Measurements from ENCODE around the gene MYO1E. TPM values are rescaled to one million over a fixed set of nuclear protein-coding genes. Genes with fewer than 3 reads are reported as not detected.

MYO1E gene
- total and polyA plus RNA-seq, 2 of the 8 experiments (the other 6 are each of a cell fraction or from before 2014, with no cell fraction given): 19.6 to 142 TPM

- Histone ChIP-seq H2BK120ac (replicated peaks; ENCODE audit: low read depth, low read length) (no peak overlapping the region), H3K4me1 (replicated peaks in 1 of 4; ENCODE audit: control insufficient read depth in 3 of 4, insufficient read depth in 4 of 4, low read length in 3 of 4) (no peaks in the 10 kb centered on the region), H3K56ac (replicated peaks; ENCODE audit: insufficient read length, low read depth, low read length) (no peak overlapping the region), H3K36me3 (ENCODE audit: control insufficient read depth in 2 of 4, insufficient read depth in 4 of 4, low read length in 3 of 4) (peaks cover 0 to 5% (median 0%) of the 10 kb centered on the region in 4 experiments; a peak in 1 of 8 replicates), H2BK15ac (ENCODE audit: low read length) (no peak overlapping the region), H4K8ac (ENCODE audit: extremely low read depth, insufficient read depth, low read length) (no peak overlapping the region), H3K9me3 (ENCODE audit: insufficient read depth in 2 of 2, low read depth in 1 of 2, low read length in 1 of 2) (no peaks in the 10 kb centered on the region), H3K4ac (replicated peaks; ENCODE audit: insufficient read length, low read depth, low read length) (no peak overlapping the region), H4K20me1 (replicated peaks in 1 of 2; ENCODE audit: control insufficient read depth in 1 of 2, insufficient read depth in 2 of 2, low read length in 2 of 2) (peaks cover 0 to 2% of the 10 kb centered on the region in 2 experiments), H3K4me2 (ENCODE audit: insufficient read depth in 1 of 2, low read depth in 2 of 2, low read length in 2 of 2) (no peak overlapping the region), H2BK5ac (ENCODE audit: low read depth, low read length) (no peak overlapping the region), H3K18ac (ENCODE audit: extremely low read depth, low read length) (no peak overlapping the region), H3K79me2 (ENCODE audit: control insufficient read depth in 1 of 2, insufficient read depth in 2 of 2, low read length in 2 of 2) (no peaks in the 10 kb centered on the region), H3K27ac (ENCODE audit: low read depth, low read length) (no peak overlapping the region), H2AFZ (ENCODE audit: low read length) (no peak overlapping the region), H3K14ac (ENCODE audit: insufficient read length) (no peak overlapping the region), H3K23ac (ENCODE audit: insufficient read length) (no peak overlapping the region), H4K5ac (ENCODE audit: insufficient read length, low read depth, low read length) (no peak overlapping the region), H4K91ac (replicated peaks; ENCODE audit: insufficient read length, low read length) (no peak overlapping the region), H3K9ac (replicated peaks in 1 of 4; ENCODE audit: extremely low read depth in 1 of 4, low read depth in 3 of 4, low read length in 3 of 4) (no peak overlapping the region), H2AK5ac (ENCODE audit: low read depth, low read length) (no peak overlapping the region), H3K23me2 (ENCODE audit: low read depth, low read length) (no peaks in the 10 kb centered on the region), H3K27me3 (replicated peaks in 1 of 4; ENCODE audit: control insufficient read depth in 3 of 4, extremely low read depth in 1 of 4, insufficient read depth in 3 of 4, low read length in 3 of 4) (no peaks in the 10 kb centered on the region), H3K79me1 (ENCODE audit: low read depth, low read length) (no peaks in the 10 kb centered on the region), H3K4me3 (ENCODE audit: extremely low read depth in 1 of 4, insufficient read depth in 2 of 4, low read depth in 3 of 4, low read length in 4 of 4) (no peak overlapping the region), H2BK12ac (ENCODE audit: low read depth, low read length) (no peak overlapping the region), H2BK20ac (ENCODE audit: low read length) (no peak overlapping the region)
- no peak for DNase-seq (ENCODE audit: low read depth in 1 of 2, low spot score in 2 of 2)
- POLR2A ChIA-PET (ENCODE audit: partially characterized antibody): interaction anchor here (0.6 kb wide), 1 partner anchor 25 kb away, joined by 3 read pairs; no protein-coding TSS in a partner anchor
- CTCF ChIA-PET (ENCODE audit: partially characterized antibody): interaction anchor here (0.6 to 7.6 kb wide), 4 partner anchors 11 to 236 kb away, joined by 3 to 46 read pairs (median 3); no protein-coding TSS in a partner anchor
- TF ChIP-seq CTBP2 (IDR thresholded peaks at IDR 0.05; ENCODE audit: borderline replicate concordance, insufficient read depth, insufficient read length, low read length) (no peak), JUND (IDR thresholded peaks at IDR 0.05; ENCODE audit: low read length) (no peak), NANOG (IDR thresholded peaks at IDR 0.05; ENCODE audit: insufficient read depth, low read depth, low read length, poor library complexity, severe bottlenecking) (no peak), TAF7 (optimal IDR thresholded peaks at IDR 0.05; ENCODE audit: borderline replicate concordance, low read depth, low read length) (no peak), RFX5 (IDR thresholded peaks at IDR 0.05; ENCODE audit: borderline replicate concordance, low read depth, low read length) (no peak), KDM1A (IDR thresholded peaks at IDR 0.05; ENCODE audit: borderline replicate concordance, low read length) (no peak), RXRA (IDR thresholded peaks at IDR 0.05; ENCODE audit: insufficient read depth, low read depth, low read length) (no peak), EGR1 (IDR thresholded peaks at IDR 0.05; ENCODE audit: borderline replicate concordance, low read depth, low read length) (no peak), BACH1 (IDR thresholded peaks at IDR 0.05; ENCODE audit: low read length) (no peak)
- TF ChIP-seq, protein P1, sequence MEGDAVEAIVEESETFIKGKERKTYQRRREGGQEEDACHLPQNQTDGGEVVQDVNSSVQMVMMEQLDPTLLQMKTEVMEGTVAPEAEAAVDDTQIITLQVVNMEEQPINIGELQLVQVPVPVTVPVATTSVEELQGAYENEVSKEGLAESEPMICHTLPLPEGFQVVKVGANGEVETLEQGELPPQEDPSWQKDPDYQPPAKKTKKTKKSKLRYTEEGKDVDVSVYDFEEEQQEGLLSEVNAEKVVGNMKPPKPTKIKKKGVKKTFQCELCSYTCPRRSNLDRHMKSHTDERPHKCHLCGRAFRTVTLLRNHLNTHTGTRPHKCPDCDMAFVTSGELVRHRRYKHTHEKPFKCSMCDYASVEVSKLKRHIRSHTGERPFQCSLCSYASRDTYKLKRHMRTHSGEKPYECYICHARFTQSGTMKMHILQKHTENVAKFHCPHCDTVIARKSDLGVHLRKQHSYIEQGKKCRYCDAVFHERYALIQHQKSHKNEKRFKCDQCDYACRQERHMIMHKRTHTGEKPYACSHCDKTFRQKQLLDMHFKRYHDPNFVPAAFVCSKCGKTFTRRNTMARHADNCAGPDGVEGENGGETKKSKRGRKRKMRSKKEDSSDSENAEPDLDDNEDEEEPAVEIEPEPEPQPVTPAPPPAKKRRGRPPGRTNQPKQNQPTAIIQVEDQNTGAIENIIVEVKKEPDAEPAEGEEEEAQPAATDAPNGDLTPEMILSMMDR (IDR thresholded peaks at IDR 0.05; ENCODE audit: control extremely low read depth in 1 of 3, insufficient read depth in 1 of 3, low read depth in 1 of 3, low read length in 3 of 3): no peak
- no peak for FAIRE-seq
- WGBS, 2 experiments (ENCODE audit: extremely low coverage in 1 of 2, insufficient coverage in 1 of 2, insufficient read length in 1 of 2, insufficient replicate concordance in 2 of 2, low coverage in 1 of 2, low lambda C conversion rate in 2 of 2, missing lambda C conversion rate in 1 of 2): 67% methylated on average over 4 of the region's 4 CpGs; no CpG with 5 or more reads in 1 of the 2 experiments
Observed at GRCh38 chr15:59257140-59257539, 115.5 kb downstream of the MYO1E start.
